RWPE2 (cell line): ENCODE results near the gene CREB3L2.

Experiments
- ATAC-seq: fragments of 200-7000 bp; cut with Tn5 transposase; 3 replicates; pipeline ENCODE4 v1.9.1; 2021; ENCODE audit warnings: low read depth
- DNase-seq: peaks from one replicate; pipeline ENCODE4 v3.0.0-alpha.2; 2020; ENCODE audit warnings: low spot score
- H3K27ac ChIP-seq: fragments of 450-650 bp; 2 replicates; pipeline ENCODE4 v1.5.1; 2017; ENCODE audit warnings: mild to moderate bottlenecking; ENCODE audit not compliant: poor library complexity, severe bottlenecking
- H3K27me3 ChIP-seq: fragments of 250-450 bp; sonication (Bioruptor Pico); 2 replicates; pipeline ENCODE4 v1.5.1; 2021; ENCODE audit warnings: mild to moderate bottlenecking, moderate library complexity; ENCODE audit not compliant: insufficient read depth, poor library complexity, severe bottlenecking
- H3K36me3 ChIP-seq: fragments of 250-450 bp; sonication (Bioruptor Pico); 2 replicates; pipeline ENCODE4 v1.5.1; 2020; ENCODE audit warnings: low read depth, mild to moderate bottlenecking, moderate library complexity
- H3K4me1 ChIP-seq: fragments of 250-450 bp; sonication (Bioruptor Pico); 2 replicates; pipeline ENCODE4 v1.5.1; 2021; ENCODE audit warnings: mild to moderate bottlenecking, moderate library complexity; ENCODE audit not compliant: insufficient read depth, poor library complexity, severe bottlenecking
- H3K4me3 ChIP-seq: fragments of 250-450 bp; sonication (Bioruptor Pico); 2 replicates; pipeline ENCODE4 v1.5.1; 2021; ENCODE audit warnings: mild to moderate bottlenecking, moderate library complexity; ENCODE audit not compliant: severe bottlenecking
- H3K9me3 ChIP-seq: fragments of 250-450 bp; sonication (Bioruptor Pico); 2 replicates; pipeline ENCODE4 v1.5.1; 2021; ENCODE audit warnings: mild to moderate bottlenecking, moderate library complexity; ENCODE audit not compliant: severe bottlenecking
- CTCF ChIP-seq: fragments of 450-650 bp; IDR thresholded peaks from one replicate; pipeline ENCODE4 v1.5.1; 2017; ENCODE audit warnings: mild to moderate bottlenecking, moderate library complexity; ENCODE audit not compliant: poor library complexity, severe bottlenecking

The CREB3L2 gene

GRCh38 chr7:137953665-137954470 is 48.0 kb downstream of the CREB3L2 start:
- Histone ChIP-seq H3K9me3 (no peaks in the 10 kb centered on the region), H3K36me3 (peaks cover 3% of the 10 kb centered on the region; the same call in 1 of the 2 replicates), H3K4me1 (peaks cover 24% of the 10 kb centered on the region), H3K27me3 (no peaks in the 10 kb centered on the region), H3K27ac (peak overlapping the region; percentile 27), H3K4me3 (no peak overlapping the region)
- DNase-seq = no peak
- ATAC-seq = peak; percentile 85
- TF ChIP-seq CTCF = no peak

- Histone ChIP-seq H3K4me1 (peaks cover 24% of the 10 kb centered on the region), H3K9me3 (no peaks in the 10 kb centered on the region), H3K4me3 (no peak overlapping the region), H3K27me3 (no peaks in the 10 kb centered on the region), H3K27ac (peak overlapping the region; percentile 27), H3K36me3 (peaks cover 3% of the 10 kb centered on the region; the same call in 1 of the 2 replicates)
- no peak for TF ChIP-seq CTCF
- DNase-seq (no peak), ATAC-seq (peak; percentile 49; the same call in 2 of the 3 replicates)
Observed at GRCh38 chr7:137953043-137953664, 48.7 kb downstream of the CREB3L2 start.

GRCh38 chr7:137952426-137952805 is 49.5 kb downstream of the CREB3L2 start:
- H3K36me3 ChIP-seq = peaks cover 3% of the 10 kb centered on the region; the same call in 1 of the 2 replicates
- H3K4me3 ChIP-seq = no peak overlapping the region
- H3K4me1 ChIP-seq = peaks cover 24% of the 10 kb centered on the region
- no peak for TF ChIP-seq CTCF
- no peaks in the 10 kb centered on the region for H3K9me3 ChIP-seq
- no peak for ATAC-seq
- H3K27me3 ChIP-seq = no peaks in the 10 kb centered on the region
- no peak for DNase-seq
- no peak overlapping the region for H3K27ac ChIP-seq

- TF ChIP-seq CTCF = no peak
- H3K4me3 ChIP-seq = no peak overlapping the region
- no peaks in the 10 kb centered on the region for H3K27me3 ChIP-seq
- DNase-seq (no peak), ATAC-seq (no peak)
- no peaks in the 10 kb centered on the region for H3K9me3 ChIP-seq
- H3K27ac ChIP-seq = no peak overlapping the region
- H3K36me3 ChIP-seq = peaks cover 3% of the 10 kb centered on the region; the same call in 1 of the 2 replicates
- peaks cover 24% of the 10 kb centered on the region for H3K4me1 ChIP-seq
Observed at GRCh38 chr7:137951700-137952425, 50.0 kb downstream of the CREB3L2 start.
